Smooth muscle cell (in vitro differentiated cells): ENCODE data around the gene CACNA1G. TPM values are rescaled to one million over a fixed set of nuclear protein-coding genes. Genes with fewer than 3 reads are reported as not detected.

Experiments used
- DNase-seq: peaks from one replicate; lab custom pipeline; 2025; ENCODE audit not compliant: unreplicated experiment; lab: John Stamatoyannopoulos, UW
- H2AFZ ChIP-seq: fragments of 200-600 bp; sonication (generic); 2 replicates; pipeline ENCODE4 v1.6.0; 2016; ENCODE audit warnings: antibody characterized with exemption, low read depth, mild to moderate bottlenecking
- H3F3A ChIP-seq: fragments of 200-600 bp; sonication (generic); 2 replicates; pipeline ENCODE4 v1.6.0; 2017; ENCODE audit warnings: antibody characterized with exemption, low read depth
- H3K27ac ChIP-seq: fragments of 200-600 bp; sonication (generic); 2 replicates; pipeline ENCODE4 v1.5.1; 2016; ENCODE audit warnings: low read depth, mild to moderate bottlenecking
- H3K27me3 ChIP-seq: fragments of 200-600 bp; sonication (generic); 2 replicates; pipeline ENCODE4 v1.6.1; 2016; ENCODE audit warnings: low read depth, mild to moderate bottlenecking
- H3K36me3 ChIP-seq: fragments of 200-600 bp; sonication (generic); 2 replicates; pipeline ENCODE4 v1.5.1; 2016; ENCODE audit warnings: low read depth
- H3K4me1 ChIP-seq: fragments of 200-600 bp; sonication (generic); 2 replicates; pipeline ENCODE4 v1.5.1; 2016; ENCODE audit warnings: low read depth
- H3K4me2 ChIP-seq: fragments of 200-600 bp; sonication (generic); 2 replicates; pipeline ENCODE4 v1.6.0; 2016; ENCODE audit warnings: mild to moderate bottlenecking
- H3K4me3 ChIP-seq: fragments of 200-600 bp; sonication (generic); 2 replicates; pipeline ENCODE4 v1.5.1; 2016; ENCODE audit warnings: mild to moderate bottlenecking
- H3K79me2 ChIP-seq: fragments of 200-600 bp; sonication (generic); 2 replicates; pipeline ENCODE4 v1.6.0; 2016; ENCODE audit warnings: low read depth, mild to moderate bottlenecking
- H3K9ac ChIP-seq: fragments of 200-600 bp; sonication (generic); 2 replicates; pipeline ENCODE4 v1.6.0; 2016; ENCODE audit warnings: low read depth
- H3K9me3 ChIP-seq: fragments of 200-600 bp; sonication (generic); replicated peaks from 2 replicates; pipeline ENCODE4 v1.5.1; 2016; ENCODE audit warnings: low read depth
- H4K20me1 ChIP-seq: fragments of 200-600 bp; sonication (generic); 2 replicates; pipeline ENCODE4 v1.6.0; 2016; ENCODE audit warnings: low read depth
- CTCF ChIP-seq: fragments of 200-600 bp; sonication (generic); IDR thresholded peaks from 2 replicates; pipeline ENCODE4 v1.5.1; 2017; ENCODE audit warnings: borderline replicate concordance, mild to moderate bottlenecking, antibody characterized with exemption; ENCODE audit not compliant: insufficient read depth, poor library complexity, severe bottlenecking
- WGBS: methylation state at CpG from one replicate; pipeline ENCODE4 v1.1.7; 2016; ENCODE audit warnings: low lambda C conversion rate; 5-methylcytosine and 5-hydroxymethylcytosine counted together
- polyA plus RNA-seq: library from polyadenylated mRNA; unstranded; fragments of >200 nt; fragmentation: Nextera tagmentation; extraction: Ambion mirVana; gene quantifications from 2 replicates; pipeline ENCODE4 v1.2.1, GENCODE V29; 2016
- total RNA-seq: library from RNA; depleted of rRNA; stranded (reverse); fragments of >200 nt; gene quantifications from 2 replicates; pipeline ENCODE4 v1.2.3, GENCODE V29; 2014

CACNA1G gene
- total and polyA plus RNA-seq, 2 experiments from 2014 or later, result 1.6 to 1.7 TPM

- no peaks in the 10 kb centered on the region for H4K20me1 ChIP-seq
- H3K4me3 ChIP-seq, result no peak overlapping the region
- H3K9ac ChIP-seq, result no peak overlapping the region
- no peak overlapping the region for H3K27ac ChIP-seq
- H3K79me2 ChIP-seq, result no peaks in the 10 kb centered on the region
- 66% methylated on average over 9 of the region's 9 CpGs for WGBS
- no peaks in the 10 kb centered on the region for H3K36me3 ChIP-seq
- peak overlapping the region; percentile 33 for H2AFZ ChIP-seq
- H3K9me3 ChIP-seq, result no peaks in the 10 kb centered on the region
- no peak for TF ChIP-seq CTCF
- peak overlapping the region; percentile 18 for H3K4me2 ChIP-seq
- H3F3A ChIP-seq, result no peaks in the 10 kb centered on the region
- H3K27me3 ChIP-seq, result no peaks in the 10 kb centered on the region
- peaks cover 9% of the 10 kb centered on the region for H3K4me1 ChIP-seq
- no peak for DNase-seq
Observed at GRCh38 chr17:50661795-50662391, 101.4 kb downstream of the CACNA1G start.

- Histone ChIP-seq H2AFZ (no peak overlapping the region), H3K4me1 (peaks cover 9% of the 10 kb centered on the region), H3K36me3 (no peaks in the 10 kb centered on the region), H3F3A (no peaks in the 10 kb centered on the region), H3K4me2 (no peak overlapping the region), H3K9ac (no peak overlapping the region), H4K20me1 (no peaks in the 10 kb centered on the region), H3K27me3 (no peaks in the 10 kb centered on the region), H3K79me2 (no peaks in the 10 kb centered on the region), H3K4me3 (no peak overlapping the region), H3K9me3 (no peaks in the 10 kb centered on the region), H3K27ac (no peak overlapping the region)
- WGBS, result 97% methylated on average over 9 of the region's 9 CpGs
- TF ChIP-seq CTCF, result no peak
- no peak for DNase-seq
Observed at GRCh38 chr17:50662632-50663225, 102.2 kb downstream of the CACNA1G start.

GRCh38 chr17:50663812-50664374, 103.4 kb downstream of the CACNA1G start:
- no peak overlapping the region for H3K9ac ChIP-seq
- H2AFZ ChIP-seq, result no peak overlapping the region
- no peaks in the 10 kb centered on the region for H3K79me2 ChIP-seq
- WGBS, result 96% methylated on average over 10 of the region's 10 CpGs
- H3K4me1 ChIP-seq, result peaks cover 9% of the 10 kb centered on the region
- no peak overlapping the region for H3K4me2 ChIP-seq
- H3K27ac ChIP-seq, result no peak overlapping the region
- H4K20me1 ChIP-seq, result no peaks in the 10 kb centered on the region
- no peaks in the 10 kb centered on the region for H3F3A ChIP-seq
- H3K27me3 ChIP-seq, result no peaks in the 10 kb centered on the region
- no peaks in the 10 kb centered on the region for H3K9me3 ChIP-seq
- H3K36me3 ChIP-seq, result no peaks in the 10 kb centered on the region
- no peak for TF ChIP-seq CTCF
- no peak overlapping the region for H3K4me3 ChIP-seq
- DNase-seq, result no peak
